ENCODE measurements around the gene NSG1. TPM values are rescaled to one million over a fixed set of nuclear protein-coding genes. Genes with fewer than 3 reads are reported as not detected.
"Not testable (repeated sequence)": the region's sequence is repeated elsewhere in the genome, so short reads cannot be mapped to it uniquely, and the experiment has no call there.

The NSG1 gene
- total RNA-seq, 1 donor from 2014 or later: 12.2 TPM

GRCh38 chr4:4456816-4457578 lies 70.1 kb downstream of the NSG1 start:
- ATAC-seq (no peak), DNase-seq (no peak)
- intact Hi-C loops (cut with micrococcal nuclease): no loop called here

GRCh38 chr4:4457803-4458553 lies 71.1 kb downstream of the NSG1 start:
- intact Hi-C loops (cut with micrococcal nuclease): no loop called here
- ATAC-seq (no peak), DNase-seq (no peak)

- intact Hi-C loops (cut with micrococcal nuclease): no loop called here
- ATAC-seq (no peak), DNase-seq (no peak)
Measured at GRCh38 chr4:4459181-4459580, 72.3 kb downstream of the NSG1 start.

- no peak for ATAC-seq
- intact Hi-C loops (cut with micrococcal nuclease): no loop called here
- DNase-seq: no peak
Measured at GRCh38 chr4:4460759-4461158, 73.9 kb downstream of the NSG1 start.

GRCh38 chr4:4461178-4461577 lies 74.3 kb downstream of the NSG1 start:
- intact Hi-C loops (cut with micrococcal nuclease): no loop called here
- DNase-seq (no peak), ATAC-seq (no peak)

- ATAC-seq (no peak), DNase-seq (no peak)
- intact Hi-C loops (cut with micrococcal nuclease): no loop called here
Measured at GRCh38 chr4:4461850-4462249, 74.9 kb downstream of the NSG1 start.

- intact Hi-C loops (cut with micrococcal nuclease): no loop called here
- no peak for DNase-seq
Measured at GRCh38 chr4:4462970-4463369, 76.1 kb downstream of the NSG1 start.

GRCh38 chr4:4465238-4465637 lies 78.3 kb downstream of the NSG1 start:
- ATAC-seq; intact Hi-C loops (cut with micrococcal nuclease); DNase-seq: not testable (repeated sequence)

More at GRCh38 chr4:4462970-4463369, 76.1 kb downstream of the NSG1 start:
- ATAC-seq: no peak

Other genes with a start within 250 kb of the NSG1 start
- not detected for gene OTOP1, start 160.2 kb upstream of the NSG1 start, total RNA-seq
- 9.5 TPM for gene TMEM128, start 138.9 kb upstream of the NSG1 start, total RNA-seq
- gene LYAR, start 96.9 kb upstream of the NSG1 start, total RNA-seq: 10.0 TPM
- 3.8 TPM for gene ZBTB49, start 96.9 kb upstream of the NSG1 start, total RNA-seq
- gene STX18, start 154.9 kb downstream of the NSG1 start, total RNA-seq: 18.2 TPM